K562 (cell line): ENCODE results near the gene REEP2. TPM values are rescaled to one million over a fixed set of nuclear protein-coding genes. Genes with fewer than 3 reads are reported as not detected.

Experiments used
- CCAR2 ChIP-seq: fragments of 200-400 bp; formaldehyde crosslinking; IDR thresholded peaks from 2 replicates; pipeline ENCODE4 v1.6.1; 2017; ENCODE audit warnings: mild to moderate bottlenecking, low read depth, low read length
- DMBX1 ChIP-seq: fragments of 250-450 bp; sonication (Bioruptor Pico); IDR thresholded peaks from 2 replicates; pipeline ENCODE4 v1.8.0; 2022; ENCODE audit warnings: inconsistent platforms, mild to moderate bottlenecking, moderate library complexity, borderline replicate concordance
- PHB ChIP-seq: fragments of 250-450 bp; sonication (Bioruptor Pico); IDR thresholded peaks from 2 replicates; pipeline ENCODE4 v1.5.0; 2021
- PHF8 ChIP-seq: fragments of 200-600 bp; sonication (generic); IDR thresholded peaks from 2 replicates; pipeline ENCODE4 v1.6.1; 2012; ENCODE audit warnings: mixed run types, mild to moderate bottlenecking, inconsistent platforms, low read length, moderate library complexity, borderline replicate concordance
- ZNF274 ChIP-seq: IDR thresholded peaks from 2 replicates; pipeline ENCODE4 v1.6.1; 2011; ENCODE audit warnings: low read depth, mild to moderate bottlenecking, low read length, moderate library complexity, borderline replicate concordance
- polyA plus RNA-seq, 8 experiments: library from polyadenylated mRNA; depleted of rRNA in 4 of 8; stranded (reverse) in 5 of 8; unstranded in 3 of 8; fragments of >200 nt; fragmentation: Nextera tagmentation in 2 of 8; fragmentation: Illumina TruSeq in 1 of 8; extraction: Ambion mirVana in 2 of 8; extraction: Trizol in 1 of 8; gene quantifications; 2 replicates each; pipeline versions ENCODE4 v1.2.1 to v1.2.3, GENCODE V29; 2011 to 2014; ENCODE audit warnings: inconsistent platforms in 1 of 8, missing spikeins in 1 of 8
- total RNA-seq, 7 experiments: library from RNA; depleted of rRNA in 6 of 7; stranded (reverse); fragments of >200 nt in 6 of 7; fragmentation: Illumina TruSeq in 2 of 7; extraction: Trizol in 2 of 7; gene quantifications; 2 replicates each; pipeline versions ENCODE4 v1.2.1 to v1.2.3, GENCODE V29; 2011 to 2021; ENCODE audit warnings: low replicate concordance in 1 of 7
- TF ChIP-seq, protein P1 (sequence below): sonication (generic); formaldehyde crosslinking; IDR thresholded peaks from 2 replicates; pipeline ENCODE4 v1.8.0; 2022; ENCODE audit warnings: missing genetic modification reagents, mild to moderate bottlenecking, moderate library complexity, borderline replicate concordance
- TF ChIP-seq, protein P2 (sequence below), 2 experiments: fragments of 450-650 bp; conservative IDR thresholded peaks; 2 replicates each; pipeline ENCODE4 v1.6.1; 2017; ENCODE audit warnings: mild to moderate bottlenecking in 2 of 2, moderate library complexity in 2 of 2
- TF ChIP-seq, protein P3 (sequence below): sonication (generic); formaldehyde crosslinking; IDR thresholded peaks from 2 replicates; pipeline ENCODE4 v1.8.0; 2022; ENCODE audit warnings: missing genetic modification reagents, mild to moderate bottlenecking, borderline replicate concordance

Gene REEP2
- total and polyA plus RNA-seq, 9 of the 15 experiments (the other 6 are each of a cell fraction or from before 2014, with no cell fraction given), result 0.03 to 1.1 (median 0.12) TPM; not detected in 1

DNA sequence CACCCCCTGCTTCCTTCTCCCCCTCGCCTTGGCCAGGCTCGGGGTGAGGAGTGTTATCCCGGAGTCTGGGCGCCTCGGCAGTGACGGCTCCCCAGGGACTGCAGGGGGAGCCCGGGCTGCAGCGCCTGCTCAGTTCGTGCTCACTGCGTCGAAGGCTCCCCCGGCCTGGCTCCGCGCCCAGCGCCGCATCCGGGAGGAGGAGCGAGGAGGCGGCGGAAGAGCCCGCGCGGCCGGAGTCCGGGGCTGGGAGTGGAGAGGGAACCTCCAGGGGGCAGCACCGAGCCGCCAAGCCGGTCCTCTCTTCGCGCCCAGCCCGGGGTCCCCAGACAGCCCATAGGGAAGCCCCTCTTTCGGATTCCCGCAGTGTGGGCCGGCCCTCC lies 25.1 kb downstream of the REEP2 start (continued):
- TF ChIP-seq, protein P1, sequence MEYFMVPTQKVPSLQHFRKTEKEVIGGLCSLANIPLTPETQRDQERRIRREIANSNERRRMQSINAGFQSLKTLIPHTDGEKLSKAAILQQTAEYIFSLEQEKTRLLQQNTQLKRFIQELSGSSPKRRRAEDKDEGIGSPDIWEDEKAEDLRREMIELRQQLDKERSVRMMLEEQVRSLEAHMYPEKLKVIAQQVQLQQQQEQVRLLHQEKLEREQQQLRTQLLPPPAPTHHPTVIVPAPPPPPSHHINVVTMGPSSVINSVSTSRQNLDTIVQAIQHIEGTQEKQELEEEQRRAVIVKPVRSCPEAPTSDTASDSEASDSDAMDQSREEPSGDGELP (CRISPR knock-in tag), result peak; percentile 73; the same call in 1 of the 2 replicates
- TF ChIP-seq CCAR2, result no peak
- no peak for TF ChIP-seq PHF8
- TF ChIP-seq PHB (CRISPR knock-in tag), result no peak
- TF ChIP-seq, protein P2, sequence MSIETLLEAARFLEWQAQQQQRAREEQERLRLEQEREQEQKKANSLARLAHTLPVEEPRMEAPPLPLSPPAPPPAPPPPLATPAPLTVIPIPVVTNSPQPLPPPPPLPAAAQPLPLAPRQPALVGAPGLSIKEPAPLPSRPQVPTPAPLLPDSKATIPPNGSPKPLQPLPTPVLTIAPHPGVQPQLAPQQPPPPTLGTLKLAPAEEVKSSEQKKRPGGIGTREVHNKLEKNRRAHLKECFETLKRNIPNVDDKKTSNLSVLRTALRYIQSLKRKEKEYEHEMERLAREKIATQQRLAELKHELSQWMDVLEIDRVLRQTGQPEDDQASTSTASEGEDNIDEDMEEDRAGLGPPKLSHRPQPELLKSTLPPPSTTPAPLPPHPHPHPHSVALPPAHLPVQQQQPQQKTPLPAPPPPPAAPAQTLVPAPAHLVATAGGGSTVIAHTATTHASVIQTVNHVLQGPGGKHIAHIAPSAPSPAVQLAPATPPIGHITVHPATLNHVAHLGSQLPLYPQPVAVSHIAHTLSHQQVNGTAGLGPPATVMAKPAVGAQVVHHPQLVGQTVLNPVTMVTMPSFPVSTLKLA (conservative IDR thresholded peaks at IDR 0.05), result peak in 1 of 2 experiments; percentile 41; a peak in 3 of 4 replicates
- peak; percentile 28; the same call in 1 of the 2 replicates for TF ChIP-seq ZNF274
- TF ChIP-seq, protein P3, sequence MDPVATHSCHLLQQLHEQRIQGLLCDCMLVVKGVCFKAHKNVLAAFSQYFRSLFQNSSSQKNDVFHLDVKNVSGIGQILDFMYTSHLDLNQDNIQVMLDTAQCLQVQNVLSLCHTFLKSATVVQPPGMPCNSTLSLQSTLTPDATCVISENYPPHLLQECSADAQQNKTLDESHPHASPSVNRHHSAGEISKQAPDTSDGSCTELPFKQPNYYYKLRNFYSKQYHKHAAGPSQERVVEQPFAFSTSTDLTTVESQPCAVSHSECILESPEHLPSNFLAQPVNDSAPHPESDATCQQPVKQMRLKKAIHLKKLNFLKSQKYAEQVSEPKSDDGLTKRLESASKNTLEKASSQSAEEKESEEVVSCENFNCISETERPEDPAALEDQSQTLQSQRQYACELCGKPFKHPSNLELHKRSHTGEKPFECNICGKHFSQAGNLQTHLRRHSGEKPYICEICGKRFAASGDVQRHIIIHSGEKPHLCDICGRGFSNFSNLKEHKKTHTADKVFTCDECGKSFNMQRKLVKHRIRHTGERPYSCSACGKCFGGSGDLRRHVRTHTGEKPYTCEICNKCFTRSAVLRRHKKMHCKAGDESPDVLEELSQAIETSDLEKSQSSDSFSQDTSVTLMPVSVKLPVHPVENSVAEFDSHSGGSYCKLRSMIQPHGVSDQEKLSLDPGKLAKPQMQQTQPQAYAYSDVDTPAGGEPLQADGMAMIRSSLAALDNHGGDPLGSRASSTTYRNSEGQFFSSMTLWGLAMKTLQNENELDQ, result no peak
- TF ChIP-seq DMBX1, result no peak
